ENCODE measurements around the gene SYNPR.

DNA sequence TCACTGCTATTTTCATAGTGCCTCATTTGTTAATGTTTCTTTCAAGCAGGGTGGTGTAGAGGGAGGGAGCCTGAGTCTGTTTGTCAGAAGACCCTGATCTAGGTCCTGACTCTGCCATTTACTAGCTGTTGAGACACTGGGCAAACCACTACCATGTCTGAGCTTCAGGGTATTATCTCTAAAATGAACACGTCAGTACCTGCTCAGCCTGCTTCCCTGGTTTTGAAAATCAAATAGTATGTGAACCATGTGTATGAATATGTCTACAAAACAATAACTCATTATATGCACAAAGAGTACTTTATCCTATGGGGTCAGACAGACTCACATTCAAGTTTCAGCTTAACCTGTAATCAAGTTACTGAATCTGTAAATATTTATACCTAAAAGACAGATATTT is 25.1 kb downstream of the SYNPR start:
- TF ChIP-seq ETV6 (CRISPR knock-in tag; IDR thresholded peaks at IDR 0.05), result no peak
- TF ChIP-seq, protein P1, sequence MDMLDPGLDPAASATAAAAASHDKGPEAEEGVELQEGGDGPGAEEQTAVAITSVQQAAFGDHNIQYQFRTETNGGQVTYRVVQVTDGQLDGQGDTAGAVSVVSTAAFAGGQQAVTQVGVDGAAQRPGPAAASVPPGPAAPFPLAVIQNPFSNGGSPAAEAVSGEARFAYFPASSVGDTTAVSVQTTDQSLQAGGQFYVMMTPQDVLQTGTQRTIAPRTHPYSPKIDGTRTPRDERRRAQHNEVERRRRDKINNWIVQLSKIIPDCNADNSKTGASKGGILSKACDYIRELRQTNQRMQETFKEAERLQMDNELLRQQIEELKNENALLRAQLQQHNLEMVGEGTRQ (CRISPR knock-in tag; IDR thresholded peaks at IDR 0.05), result no peak
- TF ChIP-seq, protein P2, sequence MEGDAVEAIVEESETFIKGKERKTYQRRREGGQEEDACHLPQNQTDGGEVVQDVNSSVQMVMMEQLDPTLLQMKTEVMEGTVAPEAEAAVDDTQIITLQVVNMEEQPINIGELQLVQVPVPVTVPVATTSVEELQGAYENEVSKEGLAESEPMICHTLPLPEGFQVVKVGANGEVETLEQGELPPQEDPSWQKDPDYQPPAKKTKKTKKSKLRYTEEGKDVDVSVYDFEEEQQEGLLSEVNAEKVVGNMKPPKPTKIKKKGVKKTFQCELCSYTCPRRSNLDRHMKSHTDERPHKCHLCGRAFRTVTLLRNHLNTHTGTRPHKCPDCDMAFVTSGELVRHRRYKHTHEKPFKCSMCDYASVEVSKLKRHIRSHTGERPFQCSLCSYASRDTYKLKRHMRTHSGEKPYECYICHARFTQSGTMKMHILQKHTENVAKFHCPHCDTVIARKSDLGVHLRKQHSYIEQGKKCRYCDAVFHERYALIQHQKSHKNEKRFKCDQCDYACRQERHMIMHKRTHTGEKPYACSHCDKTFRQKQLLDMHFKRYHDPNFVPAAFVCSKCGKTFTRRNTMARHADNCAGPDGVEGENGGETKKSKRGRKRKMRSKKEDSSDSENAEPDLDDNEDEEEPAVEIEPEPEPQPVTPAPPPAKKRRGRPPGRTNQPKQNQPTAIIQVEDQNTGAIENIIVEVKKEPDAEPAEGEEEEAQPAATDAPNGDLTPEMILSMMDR (IDR thresholded peaks at IDR 0.05), result no peak
- TF ChIP-seq NFYB (CRISPR knock-in tag; conservative IDR thresholded peaks at IDR 0.05; ENCODE audit: low read depth), result no peak
- no peak for TF ChIP-seq TP53 (CRISPR knock-in tag; IDR thresholded peaks at IDR 0.05)
- TF ChIP-seq JUN (CRISPR knock-in tag; IDR thresholded peaks at IDR 0.05), result no peak
- TF ChIP-seq, protein P3, sequence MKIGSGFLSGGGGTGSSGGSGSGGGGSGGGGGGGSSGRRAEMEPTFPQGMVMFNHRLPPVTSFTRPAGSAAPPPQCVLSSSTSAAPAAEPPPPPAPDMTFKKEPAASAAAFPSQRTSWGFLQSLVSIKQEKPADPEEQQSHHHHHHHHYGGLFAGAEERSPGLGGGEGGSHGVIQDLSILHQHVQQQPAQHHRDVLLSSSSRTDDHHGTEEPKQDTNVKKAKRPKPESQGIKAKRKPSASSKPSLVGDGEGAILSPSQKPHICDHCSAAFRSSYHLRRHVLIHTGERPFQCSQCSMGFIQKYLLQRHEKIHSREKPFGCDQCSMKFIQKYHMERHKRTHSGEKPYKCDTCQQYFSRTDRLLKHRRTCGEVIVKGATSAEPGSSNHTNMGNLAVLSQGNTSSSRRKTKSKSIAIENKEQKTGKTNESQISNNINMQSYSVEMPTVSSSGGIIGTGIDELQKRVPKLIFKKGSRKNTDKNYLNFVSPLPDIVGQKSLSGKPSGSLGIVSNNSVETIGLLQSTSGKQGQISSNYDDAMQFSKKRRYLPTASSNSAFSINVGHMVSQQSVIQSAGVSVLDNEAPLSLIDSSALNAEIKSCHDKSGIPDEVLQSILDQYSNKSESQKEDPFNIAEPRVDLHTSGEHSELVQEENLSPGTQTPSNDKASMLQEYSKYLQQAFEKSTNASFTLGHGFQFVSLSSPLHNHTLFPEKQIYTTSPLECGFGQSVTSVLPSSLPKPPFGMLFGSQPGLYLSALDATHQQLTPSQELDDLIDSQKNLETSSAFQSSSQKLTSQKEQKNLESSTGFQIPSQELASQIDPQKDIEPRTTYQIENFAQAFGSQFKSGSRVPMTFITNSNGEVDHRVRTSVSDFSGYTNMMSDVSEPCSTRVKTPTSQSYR (CRISPR knock-in tag; IDR thresholded peaks at IDR 0.05), result no peak
- no peak for TF ChIP-seq FOXP1 (CRISPR knock-in tag; IDR thresholded peaks at IDR 0.05; ENCODE audit: borderline replicate concordance)
- TF ChIP-seq, protein P4, sequence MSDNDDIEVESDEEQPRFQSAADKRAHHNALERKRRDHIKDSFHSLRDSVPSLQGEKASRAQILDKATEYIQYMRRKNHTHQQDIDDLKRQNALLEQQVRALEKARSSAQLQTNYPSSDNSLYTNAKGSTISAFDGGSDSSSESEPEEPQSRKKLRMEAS (CRISPR knock-in tag; IDR thresholded peaks at IDR 0.05), result no peak
- no peak for TF ChIP-seq FOXK1 (CRISPR knock-in tag; IDR thresholded peaks at IDR 0.05)

Measured in WTC11 (cell line).